GM12878 (cell line): ENCODE data around the gene ZNF805. TPM values are rescaled to one million over a fixed set of nuclear protein-coding genes. Genes with fewer than 3 reads are reported as not detected.
A peak's percentile ranks its signal among the peaks of the same experiment; 100 is the strongest.

ENCODE experiments used
- ATAC-seq: fragments of 200-7000 bp; cut with Tn5 transposase; 3 replicates; pipeline ENCODE4 v1.9.1; 2020; ENCODE audit warnings: mild to moderate bottlenecking, moderate library complexity
- BruUV-seq: library from RNA; stranded (reverse); fragments of 400-500 nt; replicated peaks from 2 replicates; lab custom pipeline; 2021; lab: Mats Ljungman, UMichigan
- CTCF ChIA-PET: fragments of 300-600 bp; sonication (Branson Sonifier 250); formaldehyde crosslinking; extraction: SDS; loops from one replicate; lab custom pipeline; 2021; ENCODE audit warnings: inconsistent platforms; lab: Yijun Ruan, JAX
- POLR2A ChIA-PET: fragments of 350-600 bp; formaldehyde crosslinking; extraction: SDS; loops from one replicate; lab custom pipeline; 2021; ENCODE audit warnings: inconsistent platforms; lab: Charles Lee
- RAD21 ChIA-PET: fragments of 300-600 bp; sonication (Branson Sonifier 250); formaldehyde crosslinking; loops from one replicate; lab custom pipeline; 2023; ENCODE audit warnings: antibody characterized with exemption; ENCODE audit not compliant: unreplicated experiment; lab: Charles Lee
- SMC1A ChIA-PET: fragments of 300-600 bp; sonication (Branson Sonifier 250); formaldehyde crosslinking; loops from one replicate; lab custom pipeline; 2023; ENCODE audit not compliant: unreplicated experiment, uncharacterized antibody; lab: Charles Lee
- DNase-seq: peaks from one replicate; pipeline ENCODE4 v3.0.0-alpha.2; 2011; ENCODE audit warnings: low read depth, low spot score
- FAIRE-seq: peaks from 3 replicates; lab custom pipeline; 2011; peaks lifted over from hg19 to GRCh38; lab: Jason Lieb, UNC
- H2AFZ ChIP-seq: 2 replicates; pipeline ENCODE4 v1.6.0; 2011; ENCODE audit warnings: low read depth, low read length, control low read depth; ENCODE audit not compliant: control insufficient read depth
- H3K27ac ChIP-seq: 2 replicates; pipeline ENCODE4 v1.5.1; 2011; ENCODE audit warnings: control low read depth; ENCODE audit not compliant: control insufficient read depth, insufficient read depth
- H3K27me3 ChIP-seq, 2 experiments: replicated peaks in 1 of 2; 2 replicates each; pipeline versions ENCODE4 v1.6.0 to v1.6.1; 2011; ENCODE audit warnings: low read length in 1 of 2; ENCODE audit not compliant: control insufficient read depth in 2 of 2, insufficient read depth in 2 of 2
- H3K36me3 ChIP-seq, 2 experiments: 2 replicates each; pipeline ENCODE4 v1.5.1; 2011; ENCODE audit warnings: low read length in 1 of 2; ENCODE audit not compliant: control insufficient read depth in 2 of 2, insufficient read depth in 2 of 2
- H3K4me1 ChIP-seq: 2 replicates; pipeline ENCODE4 v1.6.1; 2011; ENCODE audit warnings: mild to moderate bottlenecking, low read length, moderate library complexity, mixed read lengths; ENCODE audit not compliant: control insufficient read depth, insufficient read depth
- H3K4me2 ChIP-seq: 2 replicates; pipeline ENCODE4 v1.6.0; 2011; ENCODE audit warnings: control low read depth; ENCODE audit not compliant: control insufficient read depth, insufficient read depth
- H3K4me3 ChIP-seq: fragments of 200-600 bp; sonication (generic); 2 replicates; pipeline ENCODE4 v1.5.1; 2016
- H3K79me2 ChIP-seq: 2 replicates; pipeline ENCODE4 v1.6.0; 2011; ENCODE audit warnings: low read length; ENCODE audit not compliant: control insufficient read depth, insufficient read depth
- H3K9ac ChIP-seq: 2 replicates; pipeline ENCODE4 v1.8.0; 2011; ENCODE audit warnings: low read length, control low read depth, mixed read lengths; ENCODE audit not compliant: control insufficient read depth, insufficient read depth
- H3K9me3 ChIP-seq: replicated peaks from 3 replicates; pipeline ENCODE4 v1.5.1; 2011; ENCODE audit warnings: mild to moderate bottlenecking, low read length; ENCODE audit not compliant: control insufficient read depth, insufficient read depth
- H4K20me1 ChIP-seq: 2 replicates; pipeline ENCODE4 v1.6.0; 2011; ENCODE audit not compliant: control insufficient read depth, insufficient read depth
- BRCA1 ChIP-seq: IDR thresholded peaks from 2 replicates; pipeline ENCODE4 v1.6.1; 2011; ENCODE audit warnings: low read depth, low read length, improper control_type of control experiment
- CBX3 ChIP-seq: fragments of 200-600 bp; sonication (generic); IDR thresholded peaks from 2 replicates; pipeline ENCODE4 v1.6.1; 2016; ENCODE audit warnings: low read depth, borderline replicate concordance
- CHD4 ChIP-seq: fragments of 200-600 bp; sonication (generic); IDR thresholded peaks from 2 replicates; pipeline ENCODE4 v1.6.1; 2016; ENCODE audit warnings: mild to moderate bottlenecking
- ESRRA ChIP-seq: IDR thresholded peaks from 2 replicates; pipeline ENCODE4 v1.6.1; 2012; ENCODE audit warnings: mild to moderate bottlenecking, low read length, improper control_type of control experiment
- ETV6 ChIP-seq, 2 experiments: fragments of 450-650 bp in 1 of 2; IDR thresholded peaks in 1 of 2; conservative IDR thresholded peaks in 1 of 2; 2 replicates each; pipeline ENCODE4 v1.6.1; 2014; ENCODE audit warnings: antibody characterized with exemption in 1 of 2, borderline replicate concordance in 1 of 2, low read depth in 1 of 2, mild to moderate bottlenecking in 1 of 2, moderate library complexity in 1 of 2
- IKZF2 ChIP-seq, 2 experiments: fragments of 450-650 bp; IDR thresholded peaks; 2 replicates each; pipeline ENCODE4 v1.6.1; 2017; ENCODE audit warnings: mild to moderate bottlenecking in 2 of 2, moderate library complexity in 2 of 2
- MYB ChIP-seq: fragments of 150-350 bp; IDR thresholded peaks from 2 replicates; pipeline ENCODE4 v1.6.1; 2014; ENCODE audit warnings: mild to moderate bottlenecking, low read depth, low read length, borderline replicate concordance
- PML ChIP-seq: IDR thresholded peaks from 2 replicates; pipeline ENCODE4 v1.6.1; 2012; ENCODE audit warnings: low read length, inconsistent platforms
- POU2F2 ChIP-seq: IDR thresholded peaks from 3 replicates; pipeline ENCODE4 v1.6.1; 2011; ENCODE audit warnings: low read depth, mild to moderate bottlenecking, low read length, borderline replicate concordance
- RB1 ChIP-seq: fragments of 450-650 bp; formaldehyde crosslinking; IDR thresholded peaks from 2 replicates; pipeline ENCODE4 v1.6.1; 2017; ENCODE audit warnings: mild to moderate bottlenecking, borderline replicate concordance
- SUZ12 ChIP-seq: fragments of 200-600 bp; sonication (generic); IDR thresholded peaks from one replicate; pipeline ENCODE4 v1.6.1; 2018; ENCODE audit warnings: antibody characterized with exemption, mild to moderate bottlenecking; ENCODE audit not compliant: unreplicated experiment
- ZNF217 ChIP-seq: fragments of 450-650 bp; IDR thresholded peaks from 2 replicates; pipeline ENCODE4 v1.6.1; 2017; ENCODE audit warnings: antibody characterized with exemption, mild to moderate bottlenecking
- ZNF384 ChIP-seq: IDR thresholded peaks from 2 replicates; pipeline ENCODE4 v1.6.1; 2012; ENCODE audit warnings: low read depth, mild to moderate bottlenecking, low read length, improper control_type of control experiment, borderline replicate concordance
- WGBS: methylation state at CpG from one replicate; pipeline ENCODE4 v1.1.6; 2016; ENCODE audit warnings: low lambda C conversion rate; ENCODE audit not compliant: insufficient replicate concordance, insufficient coverage; ENCODE audit errors: missing lambda C conversion rate; 5-methylcytosine and 5-hydroxymethylcytosine counted together
- in situ Hi-C: fragments of 300-500 bp; cut with MboI; formaldehyde crosslinking; loops from 9 replicates; pipeline ENCODE4 v1.14.3; 2018; ENCODE audit warnings: mixed read lengths
- intact Hi-C: fragments of 100-400 bp; cut with micrococcal nuclease; formaldehyde crosslinking; loops from one replicate; pipeline ENCODE4 v1.14.2; 2022; ENCODE audit not compliant: unreplicated experiment
- polyA plus RNA-seq, 11 experiments: library from polyadenylated mRNA; depleted of rRNA in 4 of 11; unstranded in 6 of 11; stranded (reverse) in 5 of 11; fragments of >200 nt; fragmentation: Nextera tagmentation in 4 of 11; fragmentation: Illumina TruSeq in 1 of 11; extraction: Ambion mirVana in 4 of 11; extraction: Trizol in 1 of 11; gene quantifications; 1 replicate in 1 of 11; 2 replicates in 10 of 11; pipeline versions ENCODE4 v1.2.1 to v1.2.3, GENCODE V29; 2011 to 2016; ENCODE audit warnings: inconsistent platforms in 2 of 11, missing spikeins in 2 of 11, low read depth in 1 of 11
- total RNA-seq, 4 experiments: library from RNA; depleted of rRNA in 3 of 4; stranded (reverse); fragments of >200 nt in 3 of 4; fragmentation: Illumina TruSeq in 1 of 4; extraction: Trizol in 1 of 4; gene quantifications; 2 replicates each; pipeline versions ENCODE4 v1.2.1 to v1.2.3, GENCODE V29; 2013 to 2021
- TF ChIP-seq, protein P1 (sequence below): fragments of 450-650 bp; IDR thresholded peaks from 2 replicates; pipeline ENCODE4 v1.6.1; 2016; ENCODE audit warnings: mild to moderate bottlenecking, moderate library complexity, borderline replicate concordance
- TF ChIP-seq, protein P2 (sequence below): IDR thresholded peaks from 2 replicates; pipeline ENCODE4 v1.6.1; 2012; ENCODE audit warnings: mild to moderate bottlenecking, low read depth, low read length

ZNF805 gene
- total and polyA plus RNA-seq, 10 of the 15 experiments (the other 5 are each of a cell fraction or from before 2014, with no cell fraction given): 0.31 to 8.9 (median 2.3) TPM

DNA sequence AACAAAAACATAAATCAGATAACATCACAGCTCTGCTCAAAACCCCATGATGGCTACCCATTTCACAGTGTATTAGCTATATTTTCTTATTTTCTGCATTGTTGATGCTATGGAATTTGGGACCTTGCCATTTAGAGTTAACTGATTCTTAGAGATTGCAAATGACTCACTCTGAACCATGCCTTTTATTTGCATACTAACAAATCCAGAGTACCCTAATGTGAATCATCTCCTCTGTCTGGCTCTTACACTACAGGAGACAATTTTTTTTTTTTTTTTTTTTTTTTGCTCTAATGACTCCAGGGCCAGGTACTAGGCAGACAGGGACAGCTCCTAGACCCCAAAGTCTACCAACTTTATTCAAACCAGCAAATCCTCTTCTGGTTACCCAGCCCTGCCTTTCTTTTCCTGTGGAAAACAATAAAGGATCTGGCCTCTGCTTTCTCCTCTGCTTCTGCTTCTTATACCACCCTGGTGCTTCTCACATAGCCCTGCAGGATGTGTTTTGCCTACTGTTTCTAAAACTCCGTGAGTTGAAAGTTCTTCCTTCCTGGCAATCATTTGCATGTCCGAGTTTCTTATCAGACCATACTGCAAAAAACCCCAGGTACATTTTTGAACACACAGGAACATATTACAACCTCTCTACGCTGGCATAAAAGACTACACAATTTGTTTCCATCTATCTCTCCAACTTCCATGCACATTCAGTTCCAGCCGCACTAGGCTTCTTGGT is 29.3 kb downstream of the ZNF805 start:
- CTCF ChIA-PET: interaction anchor here (0.9 kb wide), 1 partner anchor 13 kb away, joined by 3 read pairs; no protein-coding TSS in a partner anchor
- POLR2A ChIA-PET: no interaction called here
- peak; percentile 62 for ATAC-seq
- TF ChIP-seq CHD4 (no peak), MYB (no peak), SUZ12 (no peak), BRCA1 (no peak), ZNF217 (no peak), ETV6 (conservative IDR thresholded peaks at IDR 0.05 in 1 of 2, IDR thresholded peaks at IDR 0.05 in 1 of 2; ENCODE audit: borderline replicate concordance in 1 of 2, low read depth in 1 of 2) (peak in 1 of 2 experiments; percentile 60; a peak in 1 of 4 replicates), IKZF2 (IDR thresholded peaks at IDR 0.05) (peak; percentile 8 to 34; a peak in 3 of 4 replicates), ZNF384 (peak; percentile 57), PML (0 out of 2 replicates have a peak, but pooled peaks have one; percentile 22), POU2F2 (peak; percentile 67; the same call in 1 of the 3 replicates), ESRRA (no peak), CBX3 (no peak), RB1 (no peak)
- TF ChIP-seq, protein P1, sequence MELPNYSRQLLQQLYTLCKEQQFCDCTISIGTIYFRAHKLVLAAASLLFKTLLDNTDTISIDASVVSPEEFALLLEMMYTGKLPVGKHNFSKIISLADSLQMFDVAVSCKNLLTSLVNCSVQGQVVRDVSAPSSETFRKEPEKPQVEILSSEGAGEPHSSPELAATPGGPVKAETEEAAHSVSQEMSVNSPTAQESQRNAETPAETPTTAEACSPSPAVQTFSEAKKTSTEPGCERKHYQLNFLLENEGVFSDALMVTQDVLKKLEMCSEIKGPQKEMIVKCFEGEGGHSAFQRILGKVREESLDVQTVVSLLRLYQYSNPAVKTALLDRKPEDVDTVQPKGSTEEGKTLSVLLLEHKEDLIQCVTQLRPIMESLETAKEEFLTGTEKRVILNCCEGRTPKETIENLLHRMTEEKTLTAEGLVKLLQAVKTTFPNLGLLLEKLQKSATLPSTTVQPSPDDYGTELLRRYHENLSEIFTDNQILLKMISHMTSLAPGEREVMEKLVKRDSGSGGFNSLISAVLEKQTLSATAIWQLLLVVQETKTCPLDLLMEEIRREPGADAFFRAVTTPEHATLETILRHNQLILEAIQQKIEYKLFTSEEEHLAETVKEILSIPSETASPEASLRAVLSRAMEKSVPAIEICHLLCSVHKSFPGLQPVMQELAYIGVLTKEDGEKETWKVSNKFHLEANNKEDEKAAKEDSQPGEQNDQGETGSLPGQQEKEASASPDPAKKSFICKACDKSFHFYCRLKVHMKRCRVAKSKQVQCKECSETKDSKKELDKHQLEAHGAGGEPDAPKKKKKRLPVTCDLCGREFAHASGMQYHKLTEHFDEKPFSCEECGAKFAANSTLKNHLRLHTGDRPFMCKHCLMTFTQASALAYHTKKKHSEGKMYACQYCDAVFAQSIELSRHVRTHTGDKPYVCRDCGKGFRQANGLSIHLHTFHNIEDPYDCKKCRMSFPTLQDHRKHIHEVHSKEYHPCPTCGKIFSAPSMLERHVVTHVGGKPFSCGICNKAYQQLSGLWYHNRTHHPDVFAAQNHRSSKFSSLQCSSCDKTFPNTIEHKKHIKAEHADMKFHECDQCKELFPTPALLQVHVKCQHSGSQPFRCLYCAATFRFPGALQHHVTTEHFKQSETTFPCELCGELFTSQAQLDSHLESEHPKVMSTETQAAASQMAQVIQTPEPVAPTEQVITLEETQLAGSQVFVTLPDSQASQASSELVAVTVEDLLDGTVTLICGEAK: peak; percentile 52; the same call in 1 of the 2 replicates
- TF ChIP-seq, protein P2, sequence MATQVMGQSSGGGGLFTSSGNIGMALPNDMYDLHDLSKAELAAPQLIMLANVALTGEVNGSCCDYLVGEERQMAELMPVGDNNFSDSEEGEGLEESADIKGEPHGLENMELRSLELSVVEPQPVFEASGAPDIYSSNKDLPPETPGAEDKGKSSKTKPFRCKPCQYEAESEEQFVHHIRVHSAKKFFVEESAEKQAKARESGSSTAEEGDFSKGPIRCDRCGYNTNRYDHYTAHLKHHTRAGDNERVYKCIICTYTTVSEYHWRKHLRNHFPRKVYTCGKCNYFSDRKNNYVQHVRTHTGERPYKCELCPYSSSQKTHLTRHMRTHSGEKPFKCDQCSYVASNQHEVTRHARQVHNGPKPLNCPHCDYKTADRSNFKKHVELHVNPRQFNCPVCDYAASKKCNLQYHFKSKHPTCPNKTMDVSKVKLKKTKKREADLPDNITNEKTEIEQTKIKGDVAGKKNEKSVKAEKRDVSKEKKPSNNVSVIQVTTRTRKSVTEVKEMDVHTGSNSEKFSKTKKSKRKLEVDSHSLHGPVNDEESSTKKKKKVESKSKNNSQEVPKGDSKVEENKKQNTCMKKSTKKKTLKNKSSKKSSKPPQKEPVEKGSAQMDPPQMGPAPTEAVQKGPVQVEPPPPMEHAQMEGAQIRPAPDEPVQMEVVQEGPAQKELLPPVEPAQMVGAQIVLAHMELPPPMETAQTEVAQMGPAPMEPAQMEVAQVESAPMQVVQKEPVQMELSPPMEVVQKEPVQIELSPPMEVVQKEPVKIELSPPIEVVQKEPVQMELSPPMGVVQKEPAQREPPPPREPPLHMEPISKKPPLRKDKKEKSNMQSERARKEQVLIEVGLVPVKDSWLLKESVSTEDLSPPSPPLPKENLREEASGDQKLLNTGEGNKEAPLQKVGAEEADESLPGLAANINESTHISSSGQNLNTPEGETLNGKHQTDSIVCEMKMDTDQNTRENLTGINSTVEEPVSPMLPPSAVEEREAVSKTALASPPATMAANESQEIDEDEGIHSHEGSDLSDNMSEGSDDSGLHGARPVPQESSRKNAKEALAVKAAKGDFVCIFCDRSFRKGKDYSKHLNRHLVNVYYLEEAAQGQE: 0 out of 2 replicates have a peak, but pooled peaks have one; percentile 41

More for the DNA sequence above, 29.3 kb downstream of the ZNF805 start:
- 0% methylated on average over 4 of the region's 4 CpGs for WGBS
- H4K20me1 ChIP-seq: no peaks in the 10 kb centered on the region
- peaks cover 27% of the 10 kb centered on the region for H3K4me1 ChIP-seq
- no peak overlapping the region for H3K9ac ChIP-seq
- no peak for FAIRE-seq
- H3K4me2 ChIP-seq: peak overlapping the region; percentile 8
- no TSS peak for BruUV-seq
- intact Hi-C loops (no loop called here), in situ Hi-C loops (no loop called here)
- DNase-seq: peak; percentile 60
- SMC1A ChIA-PET: interaction anchor here (0.6 kb wide), 1 partner anchor 9 kb away, joined by 3 read pairs; no protein-coding TSS in a partner anchor
- RAD21 ChIA-PET: interaction anchor here (0.6 kb wide), 1 partner anchor 23 kb away, joined by 4 read pairs; no protein-coding TSS in a partner anchor
- no peaks in the 10 kb centered on the region; the same call in 2 of the 3 replicates for H3K9me3 ChIP-seq
- H3K4me3 ChIP-seq: peak overlapping the region; percentile 53
- H3K36me3 ChIP-seq: no peaks in the 10 kb centered on the region
- no peaks in the 10 kb centered on the region; the same call in 1 of the 2 replicates for H3K79me2 ChIP-seq
- H2AFZ ChIP-seq: no peak overlapping the region
- no peaks in the 10 kb centered on the region for H3K27me3 ChIP-seq
- peak overlapping the region; percentile 2 for H3K27ac ChIP-seq
